PFSK-1 (cell line): Measurements from ENCODE around the gene DRD3.

Source experiments
- FOXP2 ChIP-seq: optimal IDR thresholded peaks from 2 replicates; pipeline ENCODE3; 2011; ENCODE audit warnings: borderline replicate concordance, control low read depth, inconsistent platforms; ENCODE audit not compliant: insufficient read depth; ENCODE audit errors: extremely low read length, extremely low read depth
- POLR2AphosphoS5 ChIP-seq: IDR thresholded peaks from 2 replicates; pipeline ENCODE4 v1.6.1; 2012; ENCODE audit warnings: low read depth, mild to moderate bottlenecking, control low read depth, low read length, moderate library complexity
- SIN3A ChIP-seq: IDR thresholded peaks from 2 replicates; pipeline ENCODE4 v1.6.1; 2012; ENCODE audit warnings: mild to moderate bottlenecking, low read length, moderate library complexity, borderline replicate concordance; ENCODE audit not compliant: insufficient read depth
- TAF1 ChIP-seq: IDR thresholded peaks from 2 replicates; pipeline ENCODE4 v1.6.1; 2012; ENCODE audit warnings: low read length, control low read depth, borderline replicate concordance; ENCODE audit not compliant: insufficient read depth
- TF ChIP-seq, protein P1 (sequence below), 2 experiments: IDR thresholded peaks; 2 replicates each; pipeline versions ENCODE4 v1.6.1 to v1.8.0; 2011 to 2012; ENCODE audit warnings: low read depth in 2 of 2, low read length in 2 of 2, control low read depth in 1 of 2, inconsistent platforms in 1 of 2, mild to moderate bottlenecking in 1 of 2, moderate library complexity in 1 of 2; ENCODE audit not compliant: insufficient read depth in 1 of 2

The DRD3 gene

DNA sequence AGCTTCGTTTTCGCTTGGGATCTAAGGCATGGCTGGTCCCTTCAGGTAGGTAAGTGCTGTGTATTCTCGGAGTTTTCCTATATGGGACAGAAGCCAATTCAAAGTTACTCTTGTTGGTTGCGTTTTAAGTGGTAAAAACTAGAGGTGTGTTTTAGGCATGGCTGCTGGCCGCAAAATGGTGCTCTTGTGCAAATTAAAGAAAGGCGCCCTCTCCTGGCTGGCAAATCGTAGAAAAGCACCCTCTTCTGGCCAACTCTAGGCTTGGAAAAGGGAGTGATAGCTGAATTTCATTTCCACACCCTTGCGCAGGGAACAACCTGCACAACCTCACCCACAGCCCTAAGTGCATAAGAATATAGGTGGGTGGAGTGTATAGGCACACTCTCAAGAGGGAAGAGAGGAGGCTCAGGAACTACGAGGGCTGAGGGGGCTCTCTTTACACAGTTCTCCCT is 23.5 kb downstream of the DRD3 start:
- TF ChIP-seq, protein P1, sequence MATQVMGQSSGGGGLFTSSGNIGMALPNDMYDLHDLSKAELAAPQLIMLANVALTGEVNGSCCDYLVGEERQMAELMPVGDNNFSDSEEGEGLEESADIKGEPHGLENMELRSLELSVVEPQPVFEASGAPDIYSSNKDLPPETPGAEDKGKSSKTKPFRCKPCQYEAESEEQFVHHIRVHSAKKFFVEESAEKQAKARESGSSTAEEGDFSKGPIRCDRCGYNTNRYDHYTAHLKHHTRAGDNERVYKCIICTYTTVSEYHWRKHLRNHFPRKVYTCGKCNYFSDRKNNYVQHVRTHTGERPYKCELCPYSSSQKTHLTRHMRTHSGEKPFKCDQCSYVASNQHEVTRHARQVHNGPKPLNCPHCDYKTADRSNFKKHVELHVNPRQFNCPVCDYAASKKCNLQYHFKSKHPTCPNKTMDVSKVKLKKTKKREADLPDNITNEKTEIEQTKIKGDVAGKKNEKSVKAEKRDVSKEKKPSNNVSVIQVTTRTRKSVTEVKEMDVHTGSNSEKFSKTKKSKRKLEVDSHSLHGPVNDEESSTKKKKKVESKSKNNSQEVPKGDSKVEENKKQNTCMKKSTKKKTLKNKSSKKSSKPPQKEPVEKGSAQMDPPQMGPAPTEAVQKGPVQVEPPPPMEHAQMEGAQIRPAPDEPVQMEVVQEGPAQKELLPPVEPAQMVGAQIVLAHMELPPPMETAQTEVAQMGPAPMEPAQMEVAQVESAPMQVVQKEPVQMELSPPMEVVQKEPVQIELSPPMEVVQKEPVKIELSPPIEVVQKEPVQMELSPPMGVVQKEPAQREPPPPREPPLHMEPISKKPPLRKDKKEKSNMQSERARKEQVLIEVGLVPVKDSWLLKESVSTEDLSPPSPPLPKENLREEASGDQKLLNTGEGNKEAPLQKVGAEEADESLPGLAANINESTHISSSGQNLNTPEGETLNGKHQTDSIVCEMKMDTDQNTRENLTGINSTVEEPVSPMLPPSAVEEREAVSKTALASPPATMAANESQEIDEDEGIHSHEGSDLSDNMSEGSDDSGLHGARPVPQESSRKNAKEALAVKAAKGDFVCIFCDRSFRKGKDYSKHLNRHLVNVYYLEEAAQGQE (IDR thresholded peaks at IDR 0.05; ENCODE audit: insufficient read depth in 1 of 2, low read depth in 2 of 2, low read length in 2 of 2), result no peak
- TF ChIP-seq FOXP2 (no peak), POLR2AphosphoS5 (no peak), SIN3A (no peak), TAF1 (no peak)

DNA sequence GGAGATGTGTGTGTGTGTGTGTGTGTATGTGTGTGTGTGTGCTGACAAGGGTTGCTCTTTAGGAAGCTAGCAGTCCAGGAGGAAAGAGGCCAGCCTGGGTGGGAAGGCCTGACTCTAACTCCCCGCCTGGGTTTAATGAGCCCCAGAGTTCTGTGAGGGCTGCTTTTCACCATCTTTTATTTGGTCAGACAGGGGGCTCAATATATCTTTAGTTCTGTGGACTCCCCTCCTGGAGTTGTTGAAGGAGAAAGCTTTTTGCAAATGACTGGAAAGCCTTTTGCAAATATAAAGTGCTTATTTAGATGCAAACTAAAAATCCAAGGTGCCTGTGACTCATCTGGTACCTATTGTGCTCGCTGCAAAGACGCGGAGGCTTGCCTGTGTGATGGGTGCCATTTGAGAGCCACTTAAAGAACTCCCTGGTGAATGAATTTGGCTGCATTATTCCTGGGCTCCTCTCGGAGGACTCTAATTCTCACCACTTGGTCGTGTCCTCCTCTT is 24.5 kb downstream of the DRD3 start:
- TF ChIP-seq TAF1, result no peak
- no peak for TF ChIP-seq FOXP2
- no peak for TF ChIP-seq POLR2AphosphoS5
- no peak for TF ChIP-seq SIN3A
- TF ChIP-seq, protein P1 (IDR thresholded peaks at IDR 0.05; ENCODE audit: insufficient read depth in 1 of 2, low read depth in 2 of 2, low read length in 2 of 2), result no peak

DNA sequence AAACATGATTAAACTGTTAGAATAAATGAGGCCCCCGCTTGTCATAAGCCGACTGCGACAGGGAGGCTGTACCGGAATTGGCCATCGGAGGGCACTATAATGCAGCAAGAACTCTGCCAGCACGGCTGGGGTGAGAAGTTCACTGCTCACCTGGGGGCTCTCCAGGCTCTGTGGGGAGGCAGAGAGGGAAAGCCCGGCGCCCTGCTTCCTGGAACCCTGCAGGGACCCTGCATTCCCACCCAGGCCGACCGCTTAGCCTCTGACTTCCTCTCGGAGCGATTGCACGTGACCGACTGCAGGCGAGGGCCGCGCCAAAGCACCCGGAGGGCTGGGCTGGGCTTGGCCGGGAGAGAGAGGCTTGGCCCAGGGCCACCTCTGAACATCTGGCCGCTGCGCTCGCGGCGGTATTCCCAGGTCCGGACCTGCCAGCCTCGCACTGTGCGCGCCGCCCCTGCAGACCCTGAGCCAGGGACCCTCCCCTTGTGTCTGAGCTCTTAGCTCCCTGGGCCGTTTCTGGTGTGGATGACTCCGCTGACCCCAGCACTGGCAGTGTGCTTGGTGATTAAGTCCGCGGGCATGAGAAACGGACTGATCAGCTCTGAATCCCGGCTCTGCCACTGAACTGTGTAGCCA is 26.2 kb downstream of the DRD3 start:
- no peak for TF ChIP-seq TAF1
- TF ChIP-seq SIN3A, result no peak
- TF ChIP-seq FOXP2, result peak; percentile 72
- no peak for TF ChIP-seq POLR2AphosphoS5
- TF ChIP-seq, protein P1 (IDR thresholded peaks at IDR 0.05; ENCODE audit: insufficient read depth in 1 of 2, low read depth in 2 of 2, low read length in 2 of 2), result 0 out of 4 replicates have a peak, but pooled peaks of 1 of the 2 experiments have one; percentile 19

DNA sequence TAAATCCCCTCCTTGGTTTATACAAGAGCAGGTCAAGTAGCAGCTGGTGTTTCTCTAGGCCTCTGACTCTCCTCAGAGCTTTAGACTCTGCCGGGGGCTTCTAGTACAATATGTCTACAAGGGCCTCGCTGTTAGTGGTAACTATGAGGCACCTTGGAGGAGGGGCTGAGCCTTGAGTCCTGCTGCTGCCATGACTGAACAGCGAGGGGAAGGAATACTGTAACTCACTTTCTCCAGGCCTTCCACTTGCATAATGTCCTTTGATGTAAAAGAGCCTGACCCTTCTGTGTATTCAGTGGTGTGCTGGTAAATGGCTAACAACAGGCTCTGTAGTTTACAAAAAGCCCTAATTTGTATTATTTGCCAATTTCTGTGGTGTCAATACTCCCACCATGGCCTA is 27.8 kb downstream of the DRD3 start:
- TF ChIP-seq SIN3A, result no peak
- no peak for TF ChIP-seq POLR2AphosphoS5
- TF ChIP-seq FOXP2, result no peak
- TF ChIP-seq, protein P1 (IDR thresholded peaks at IDR 0.05; ENCODE audit: insufficient read depth in 1 of 2, low read depth in 2 of 2, low read length in 2 of 2), result no peak
- TF ChIP-seq TAF1, result no peak
